Mesodermal cell (in vitro differentiated cells): Measurements from ENCODE around the gene NPAS3.

Experiments used
- H3K27ac ChIP-seq: 2 replicates; pipeline ENCODE4 v1.7.0; 2013; ENCODE audit warnings: mild to moderate bottlenecking, low read depth, low read length, moderate library complexity; ENCODE audit not compliant: severe bottlenecking
- H3K36me3 ChIP-seq: 2 replicates; pipeline ENCODE4 v1.7.1; 2013; ENCODE audit warnings: mild to moderate bottlenecking, low read length, moderate library complexity; ENCODE audit not compliant: control insufficient read depth, insufficient read depth
- H3K4me1 ChIP-seq: one replicate; pipeline ENCODE4 v1.7.1; 2013; ENCODE audit warnings: mild to moderate bottlenecking, low read length; ENCODE audit not compliant: insufficient read depth, control insufficient read depth, poor library complexity, severe bottlenecking
- H3K4me3 ChIP-seq: 2 replicates; pipeline ENCODE4 v1.7.0; 2013; ENCODE audit warnings: low read length, control low read depth, mild to moderate bottlenecking; ENCODE audit not compliant: insufficient read depth, poor library complexity, severe bottlenecking; ENCODE audit errors: extremely low read depth
- H3K9me3 ChIP-seq: 2 replicates; pipeline ENCODE4 v1.7.1; 2013; ENCODE audit warnings: mild to moderate bottlenecking, low read length, moderate library complexity; ENCODE audit not compliant: control insufficient read depth
- WGBS, 2 experiments: methylation state at CpG; one replicate each; pipeline ENCODE4 v1.1.5; 2013; ENCODE audit warnings: missing lambda C conversion rate in 2 of 2; ENCODE audit not compliant: insufficient coverage in 2 of 2; 5-methylcytosine and 5-hydroxymethylcytosine counted together

NPAS3 gene

DNA sequence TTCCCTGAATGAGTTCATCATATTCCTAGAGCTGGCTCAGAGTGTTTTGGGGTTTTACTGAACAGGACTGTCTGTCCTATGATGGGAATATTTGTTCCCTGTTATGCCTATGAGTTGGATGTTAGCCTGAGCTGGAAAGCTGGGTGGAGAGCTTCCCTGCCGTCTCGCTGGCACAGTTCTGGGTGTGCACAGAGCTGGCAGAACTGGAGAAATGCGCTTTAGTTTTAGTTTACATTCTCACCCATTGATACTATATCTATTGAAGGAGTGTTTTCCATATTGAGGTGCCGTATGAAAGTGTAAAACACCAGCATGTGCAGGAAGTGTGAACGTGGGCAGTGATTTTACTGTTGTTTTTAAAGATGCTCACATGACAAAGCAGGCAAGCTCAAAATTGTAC lies 549.9 kb downstream of the NPAS3 start:
- Histone ChIP-seq H3K27ac (no peak overlapping the region), H3K4me1 (no peaks in the 10 kb centered on the region), H3K4me3 (no peak overlapping the region), H3K36me3 (no peaks in the 10 kb centered on the region), H3K9me3 (no peaks in the 10 kb centered on the region)
- 100% methylated on average over 1 of the region's 5 CpGs; no CpG with 5 or more reads in 1 of the 2 experiments for WGBS, 2 experiments

DNA sequence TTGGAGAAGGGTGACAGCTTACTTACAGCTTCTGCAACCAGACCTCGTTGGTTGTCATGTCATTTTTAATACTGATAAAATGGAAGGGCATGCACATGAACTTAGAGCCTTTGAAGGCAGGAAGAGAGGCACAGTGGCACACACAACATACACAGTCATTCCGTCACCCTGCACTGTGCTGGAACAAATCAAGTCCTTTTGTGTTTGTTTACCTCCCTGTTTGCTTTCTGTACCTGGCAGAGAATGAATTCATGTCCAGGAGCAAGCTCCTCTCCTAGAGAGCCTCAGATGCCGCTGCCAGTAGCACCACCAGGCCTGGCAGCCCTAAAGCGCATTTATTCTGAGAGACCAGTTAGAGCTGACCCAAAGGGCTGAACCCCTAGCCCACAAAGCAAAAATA lies 551.9 kb downstream of the NPAS3 start:
- 97 to 100% methylated on average over 3 of the region's 4 CpGs for WGBS, 2 experiments
- H3K4me3 ChIP-seq = no peak overlapping the region
- no peaks in the 10 kb centered on the region for H3K36me3 ChIP-seq
- H3K4me1 ChIP-seq = no peaks in the 10 kb centered on the region
- no peak overlapping the region for H3K27ac ChIP-seq
- H3K9me3 ChIP-seq = no peaks in the 10 kb centered on the region

DNA sequence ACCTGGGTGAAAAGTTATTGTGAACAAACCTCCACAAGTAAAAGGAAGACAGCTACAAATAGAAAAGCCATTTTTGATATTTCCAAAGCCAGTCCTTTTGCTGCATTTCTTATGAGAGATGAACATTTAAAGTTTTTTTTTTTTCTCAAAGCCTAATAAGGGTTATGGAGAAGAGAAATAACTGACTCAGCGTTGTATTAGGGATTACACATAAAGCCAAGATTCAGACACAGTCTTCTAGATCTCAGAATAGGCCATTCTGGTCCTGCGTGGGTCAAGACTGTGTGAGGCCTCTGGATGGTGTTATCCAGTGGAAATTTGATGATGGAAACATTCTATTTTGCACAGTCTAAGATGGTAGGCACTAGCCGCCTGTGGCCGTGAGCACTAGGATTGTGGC lies 552.4 kb downstream of the NPAS3 start:
- Histone ChIP-seq H3K4me3 (no peak overlapping the region), H3K27ac (no peak overlapping the region), H3K9me3 (no peaks in the 10 kb centered on the region), H3K36me3 (no peaks in the 10 kb centered on the region), H3K4me1 (no peaks in the 10 kb centered on the region)
- WGBS, 2 experiments = 90% methylated on average over 3 of the region's 4 CpGs; no CpG with 5 or more reads in 1 of the 2 experiments

GRCh38 chr14:33492491-33492890 lies 553.8 kb downstream of the NPAS3 start:
- Histone ChIP-seq H3K4me3 (no peak overlapping the region), H3K27ac (no peak overlapping the region), H3K4me1 (no peaks in the 10 kb centered on the region), H3K9me3 (no peaks in the 10 kb centered on the region), H3K36me3 (no peaks in the 10 kb centered on the region)
- WGBS, 2 experiments = 88 to 92% methylated on average over 1 to 2 of the region's 4 CpGs

DNA sequence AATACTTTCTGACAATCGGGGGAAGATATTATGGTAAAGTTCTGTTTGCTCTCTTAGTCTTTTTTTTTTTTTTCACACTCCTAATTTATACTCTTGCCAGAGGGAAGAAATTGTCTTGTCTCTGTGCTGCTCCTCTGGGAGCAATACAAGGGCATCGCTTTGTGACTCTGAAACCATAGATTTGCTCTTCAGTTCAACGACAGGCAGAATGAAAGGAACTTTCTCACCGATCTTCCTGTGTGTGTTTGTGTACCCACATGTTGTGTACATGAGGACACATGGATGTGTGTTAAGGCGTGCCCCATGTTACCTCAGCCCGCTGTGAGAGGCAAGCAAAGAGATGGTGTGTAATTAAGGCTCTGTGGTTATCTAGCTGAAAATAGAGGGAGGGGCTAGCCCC lies 554.6 kb downstream of the NPAS3 start:
- no peaks in the 10 kb centered on the region for H3K9me3 ChIP-seq
- no peaks in the 10 kb centered on the region for H3K36me3 ChIP-seq
- H3K4me1 ChIP-seq = no peaks in the 10 kb centered on the region
- H3K27ac ChIP-seq = no peak overlapping the region
- H3K4me3 ChIP-seq = no peak overlapping the region
- WGBS, 2 experiments = 77 to 87% methylated on average over 3 to 4 of the region's 6 CpGs

GRCh38 chr14:33493990-33494389 lies 555.3 kb downstream of the NPAS3 start:
- no peak overlapping the region for H3K27ac ChIP-seq
- no peak overlapping the region for H3K4me3 ChIP-seq
- no peaks in the 10 kb centered on the region for H3K9me3 ChIP-seq
- no peaks in the 10 kb centered on the region for H3K4me1 ChIP-seq
- WGBS, 2 experiments = 90 to 91% methylated on average over 2 to 3 of the region's 5 CpGs
- H3K36me3 ChIP-seq = no peaks in the 10 kb centered on the region

DNA sequence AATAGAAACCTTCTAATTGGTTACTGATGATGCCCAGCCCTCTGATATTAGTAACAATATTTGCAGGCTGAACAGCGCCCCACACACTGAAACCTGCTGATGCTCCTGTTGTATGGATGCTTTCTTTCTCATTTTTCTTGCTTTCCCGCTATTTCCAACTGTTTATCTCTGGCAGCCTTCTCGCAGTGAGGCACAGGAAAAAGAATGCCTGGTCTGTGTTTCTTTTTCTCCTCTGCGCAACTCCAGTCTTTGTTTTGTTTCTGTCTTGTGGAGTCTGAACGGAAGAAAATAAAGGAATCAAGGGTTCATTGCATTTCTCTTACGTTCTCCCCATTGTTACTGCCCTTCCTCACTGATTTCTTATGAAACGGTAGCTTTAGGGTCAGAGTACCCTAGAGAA lies 561.0 kb downstream of the NPAS3 start:
- Histone ChIP-seq H3K36me3 (no peaks in the 10 kb centered on the region), H3K27ac (no peak overlapping the region), H3K4me3 (no peak overlapping the region), H3K4me1 (no peaks in the 10 kb centered on the region), H3K9me3 (no peaks in the 10 kb centered on the region)
- WGBS, 2 experiments = 90 to 91% methylated on average over 2 to 5 of the region's 7 CpGs

- Histone ChIP-seq H3K27ac (no peak overlapping the region), H3K4me3 (no peak overlapping the region), H3K4me1 (no peaks in the 10 kb centered on the region), H3K9me3 (no peaks in the 10 kb centered on the region), H3K36me3 (no peaks in the 10 kb centered on the region)
- WGBS, 2 experiments = 80 to 89% methylated on average over 2 of the region's 5 CpGs
These were observed 565.8 kb downstream of the NPAS3 start for GRCh38 chr14:33504246-33505099.

DNA sequence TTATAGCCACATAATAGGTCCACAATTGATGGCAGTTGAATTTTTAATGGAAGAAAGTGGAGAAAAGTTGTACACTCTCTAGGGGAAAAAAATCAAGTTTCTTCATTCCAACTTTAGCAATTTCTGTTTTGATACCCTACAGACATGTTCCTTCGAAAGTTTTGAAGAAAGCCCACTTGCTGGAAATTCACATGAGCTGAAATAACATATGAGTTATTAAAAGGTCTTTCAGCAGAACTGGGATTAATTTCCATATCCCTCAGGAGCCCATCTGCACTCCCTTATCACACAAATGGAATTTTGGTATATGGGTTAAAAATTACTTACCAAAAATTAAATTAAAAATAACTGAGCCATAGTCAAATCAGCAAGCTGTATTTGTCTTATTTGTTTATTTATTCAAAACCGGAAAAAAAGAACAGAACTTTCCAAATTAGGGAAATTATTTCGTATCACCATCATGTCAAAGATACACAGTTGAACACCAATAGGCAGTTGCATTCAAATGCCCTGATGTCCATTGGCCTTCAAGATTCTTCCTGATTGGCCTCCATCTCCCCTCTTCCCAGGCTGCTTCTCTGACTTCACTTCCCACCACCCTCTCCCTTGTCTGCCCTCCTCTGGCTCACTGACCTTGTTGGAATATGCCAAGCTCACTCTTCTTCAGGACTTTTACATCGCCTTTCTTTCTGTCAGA lies 566.7 kb downstream of the NPAS3 start:
- H3K4me3 ChIP-seq = no peak overlapping the region
- no peaks in the 10 kb centered on the region for H3K9me3 ChIP-seq
- WGBS, 2 experiments = 92 to 96% methylated on average over 3 to 4 of the region's 4 CpGs
- H3K27ac ChIP-seq = no peak overlapping the region
- H3K36me3 ChIP-seq = no peaks in the 10 kb centered on the region
- H3K4me1 ChIP-seq = peaks cover 7% of the 10 kb centered on the region

GRCh38 chr14:33505963-33506329 lies 567.3 kb downstream of the NPAS3 start:
- Histone ChIP-seq H3K9me3 (no peaks in the 10 kb centered on the region), H3K4me1 (peaks cover 9% of the 10 kb centered on the region), H3K4me3 (no peak overlapping the region), H3K36me3 (no peaks in the 10 kb centered on the region), H3K27ac (no peak overlapping the region)
- 90 to 96% methylated on average over 4 of the region's 6 CpGs for WGBS, 2 experiments
